GM06990 (cell line): ENCODE measurements around the gene SH3BP4.

Experiments used
- DNase-seq: peaks from one replicate; pipeline ENCODE4 v3.0.0-alpha.2; 2011; ENCODE audit not compliant: insufficient read length; ENCODE audit errors: extremely low read depth
- H3K27me3 ChIP-seq: replicated peaks from 2 replicates; pipeline ENCODE4 v1.6.0; 2011; ENCODE audit warnings: low read length; ENCODE audit not compliant: control insufficient read depth, insufficient read depth
- H3K36me3 ChIP-seq: 2 replicates; pipeline ENCODE4 v1.5.1; 2011; ENCODE audit warnings: low read length; ENCODE audit not compliant: control insufficient read depth, insufficient read depth
- H3K4me3 ChIP-seq: replicated peaks from 2 replicates; pipeline ENCODE4 v1.5.1; 2011; ENCODE audit warnings: low read depth, mild to moderate bottlenecking, control low read depth, low read length
- CTCF ChIP-seq: IDR thresholded peaks from 2 replicates; pipeline ENCODE4 v1.5.1; 2011; ENCODE audit warnings: low read length, control low read depth, mild to moderate bottlenecking, inconsistent platforms; ENCODE audit not compliant: insufficient read depth, poor library complexity, severe bottlenecking

The SH3BP4 gene

GRCh38 chr2:235041918-235042575 is 90.2 kb downstream of the SH3BP4 start:
- no peak for DNase-seq
- H3K36me3 ChIP-seq = no peaks in the 10 kb centered on the region

GRCh38 chr2:235042576-235043515 is 91.0 kb downstream of the SH3BP4 start:
- DNase-seq = no peak
- Histone ChIP-seq H3K36me3 (no peaks in the 10 kb centered on the region), H3K4me3 (no peak overlapping the region), H3K27me3 (no peaks in the 10 kb centered on the region)
- no peak for TF ChIP-seq CTCF

More at GRCh38 chr2:235041918-235042575, 90.2 kb downstream of the SH3BP4 start:
- Histone ChIP-seq H3K4me3 (no peak overlapping the region), H3K27me3 (no peaks in the 10 kb centered on the region)
- TF ChIP-seq CTCF = no peak

- Histone ChIP-seq H3K36me3 (no peaks in the 10 kb centered on the region), H3K27me3 (no peaks in the 10 kb centered on the region), H3K4me3 (no peak overlapping the region)
- no peak for TF ChIP-seq CTCF
- DNase-seq = no peak
Observed at GRCh38 chr2:235043762-235044500, 92.1 kb downstream of the SH3BP4 start.

- no peak for TF ChIP-seq CTCF
- H3K4me3 ChIP-seq = no peak overlapping the region
- H3K36me3 ChIP-seq = no peaks in the 10 kb centered on the region
- no peaks in the 10 kb centered on the region for H3K27me3 ChIP-seq
- DNase-seq = peak; percentile 28
Observed at GRCh38 chr2:235044501-235045271, 92.9 kb downstream of the SH3BP4 start.

- Histone ChIP-seq H3K4me3 (no peak overlapping the region), H3K36me3 (no peaks in the 10 kb centered on the region), H3K27me3 (no peaks in the 10 kb centered on the region)
- no peak for TF ChIP-seq CTCF
- DNase-seq = peak; percentile 46
Observed at GRCh38 chr2:235045336-235045972, 93.6 kb downstream of the SH3BP4 start.
